ENCODE results near the gene COL5A1.
A peak's percentile ranks its signal among the peaks of the same experiment; 100 is the strongest.
"Not testable (repeated sequence)": the region's sequence is repeated elsewhere in the genome, so short reads cannot be mapped to it uniquely, and the experiment has no call there.

The COL5A1 gene

DNA sequence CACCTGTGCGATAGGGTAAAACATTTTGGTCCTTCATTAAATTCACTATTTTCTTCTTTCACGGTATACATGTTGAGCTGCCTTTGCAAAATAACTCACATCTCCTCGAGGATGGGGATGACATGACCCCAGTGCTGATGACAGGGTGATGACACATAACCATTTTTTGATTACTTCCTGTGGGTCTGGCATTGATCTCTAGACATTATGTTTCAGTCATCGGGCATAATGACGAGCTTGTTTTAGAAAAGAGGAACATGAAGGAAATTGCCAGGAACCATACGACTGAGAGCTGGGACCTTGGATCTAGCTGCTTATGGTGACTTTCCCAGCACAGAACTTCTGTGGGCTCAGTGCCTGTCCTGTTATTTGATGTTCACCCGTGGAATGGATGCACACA lies 25.2 kb downstream of the COL5A1 start:
- peak overlapping the region; percentile 41 for H3K4me3 ChIP-seq (ENCODE audit: low read length)
- H3K4me1 ChIP-seq (ENCODE audit: control insufficient read depth, insufficient read depth, low read length): peaks cover 79% of the 10 kb centered on the region
- no peaks in the 10 kb centered on the region for H3K27me3 ChIP-seq (ENCODE audit: control insufficient read depth, insufficient read depth, low read length)
- no peaks in the 10 kb centered on the region for H3K9me3 ChIP-seq (replicated peaks; ENCODE audit: low read length)
- H3K36me3 ChIP-seq (ENCODE audit: insufficient read depth, low read length): peaks cover 34% of the 10 kb centered on the region
- H3K4me2 ChIP-seq (ENCODE audit: low read length): peak overlapping the region; percentile 54
- peak overlapping the region; percentile 39 for H3K9ac ChIP-seq (ENCODE audit: low read depth, low read length)

- peaks cover 77% of the 10 kb centered on the region for H3K4me1 ChIP-seq (ENCODE audit: control insufficient read depth, insufficient read depth, low read length)
- not testable (repeated sequence) for H3K9me3 ChIP-seq (replicated peaks; ENCODE audit: low read length); H3K27me3 ChIP-seq (ENCODE audit: control insufficient read depth, insufficient read depth, low read length); H3K4me3 ChIP-seq (ENCODE audit: low read length)
- H3K36me3 ChIP-seq (ENCODE audit: insufficient read depth, low read length): peaks cover 31% of the 10 kb centered on the region
- peak overlapping the region; percentile 51 for H3K4me2 ChIP-seq (ENCODE audit: low read length)
- peak overlapping the region; percentile 51 for H3K9ac ChIP-seq (ENCODE audit: low read depth, low read length)
These were observed 27.4 kb downstream of the COL5A1 start for GRCh38 chr9:134668977-134669376.

DNA sequence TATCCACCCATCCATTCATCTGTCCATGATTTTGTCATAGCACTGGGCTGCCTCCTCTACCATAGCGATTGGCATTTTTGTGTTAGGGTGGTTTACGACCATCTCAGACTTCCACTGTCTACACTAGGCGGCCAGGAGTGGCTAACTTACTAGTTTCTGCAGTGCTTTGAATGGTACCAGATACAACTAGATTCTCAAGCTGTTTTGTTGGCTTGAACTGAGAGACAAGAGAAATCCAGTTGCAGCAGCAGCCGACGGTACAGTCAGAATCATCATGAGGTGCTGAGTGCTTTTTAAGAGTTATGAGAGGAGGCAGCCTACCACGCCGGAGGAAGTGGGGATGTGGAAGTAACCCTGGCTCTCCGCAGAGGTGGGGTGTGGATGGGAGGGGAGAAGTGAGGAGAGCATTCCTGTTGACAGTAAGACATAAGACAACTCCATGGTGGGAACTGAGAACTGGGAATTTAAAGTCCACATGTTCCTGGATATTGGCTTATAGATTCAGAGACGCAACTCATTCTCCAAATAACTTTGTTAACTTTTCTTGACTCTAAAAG lies 27.9 kb downstream of the COL5A1 start:
- peak overlapping the region; percentile 51 for H3K4me2 ChIP-seq (ENCODE audit: low read length)
- H3K36me3 ChIP-seq (ENCODE audit: insufficient read depth, low read length): peaks cover 26% of the 10 kb centered on the region
- H3K27me3 ChIP-seq (ENCODE audit: control insufficient read depth, insufficient read depth, low read length): no peaks in the 10 kb centered on the region
- H3K4me3 ChIP-seq (ENCODE audit: low read length): peak overlapping the region; percentile 13
- no peaks in the 10 kb centered on the region for H3K9me3 ChIP-seq (replicated peaks; ENCODE audit: low read length)
- peak overlapping the region; percentile 51 for H3K9ac ChIP-seq (ENCODE audit: low read depth, low read length)
- H3K4me1 ChIP-seq (ENCODE audit: control insufficient read depth, insufficient read depth, low read length): peaks cover 82% of the 10 kb centered on the region

DNA sequence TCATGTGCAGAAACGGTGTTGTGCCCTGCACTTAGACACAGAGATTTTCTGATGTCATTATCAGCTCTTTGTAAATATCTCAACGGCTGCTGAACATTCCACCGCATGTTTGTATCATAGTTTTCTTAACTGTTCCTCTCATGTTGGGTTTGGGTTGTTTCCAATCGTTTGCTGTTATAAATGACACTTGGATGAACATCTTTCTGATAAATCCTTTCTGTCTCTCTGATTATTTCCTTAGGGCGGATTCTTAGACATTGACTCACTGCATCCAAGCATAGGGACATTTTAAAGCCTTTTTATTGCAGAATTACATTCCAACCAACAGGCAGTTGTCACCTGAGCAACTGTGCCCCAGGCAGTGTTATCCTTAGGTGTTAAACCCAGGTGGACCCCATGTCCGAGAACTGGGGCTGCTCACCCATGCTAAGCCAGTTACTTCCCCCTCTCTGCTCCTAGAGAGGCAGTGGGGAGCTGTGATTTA lies 28.5 kb downstream of the COL5A1 start:
- no peaks in the 10 kb centered on the region for H3K27me3 ChIP-seq (ENCODE audit: control insufficient read depth, insufficient read depth, low read length)
- H3K4me3 ChIP-seq (ENCODE audit: low read length): peak overlapping the region; percentile 53
- peak overlapping the region; percentile 78 for H3K4me2 ChIP-seq (ENCODE audit: low read length)
- peaks cover 24% of the 10 kb centered on the region for H3K36me3 ChIP-seq (ENCODE audit: insufficient read depth, low read length)
- no peaks in the 10 kb centered on the region for H3K9me3 ChIP-seq (replicated peaks; ENCODE audit: low read length)
- H3K9ac ChIP-seq (ENCODE audit: low read depth, low read length): peak overlapping the region; percentile 68
- peaks cover 82% of the 10 kb centered on the region for H3K4me1 ChIP-seq (ENCODE audit: control insufficient read depth, insufficient read depth, low read length)

GRCh38 chr9:134670851-134671281 lies 29.3 kb downstream of the COL5A1 start:
- H3K4me2 ChIP-seq (ENCODE audit: low read length): peak overlapping the region; percentile 78
- H3K4me1 ChIP-seq (ENCODE audit: control insufficient read depth, insufficient read depth, low read length): peaks cover 82% of the 10 kb centered on the region
- H3K4me3 ChIP-seq (ENCODE audit: low read length): peak overlapping the region; percentile 53
- peaks cover 20% of the 10 kb centered on the region for H3K36me3 ChIP-seq (ENCODE audit: insufficient read depth, low read length)
- no peaks in the 10 kb centered on the region for H3K27me3 ChIP-seq (ENCODE audit: control insufficient read depth, insufficient read depth, low read length)
- no peaks in the 10 kb centered on the region for H3K9me3 ChIP-seq (replicated peaks; ENCODE audit: low read length)
- peak overlapping the region; percentile 68 for H3K9ac ChIP-seq (ENCODE audit: low read depth, low read length)

DNA sequence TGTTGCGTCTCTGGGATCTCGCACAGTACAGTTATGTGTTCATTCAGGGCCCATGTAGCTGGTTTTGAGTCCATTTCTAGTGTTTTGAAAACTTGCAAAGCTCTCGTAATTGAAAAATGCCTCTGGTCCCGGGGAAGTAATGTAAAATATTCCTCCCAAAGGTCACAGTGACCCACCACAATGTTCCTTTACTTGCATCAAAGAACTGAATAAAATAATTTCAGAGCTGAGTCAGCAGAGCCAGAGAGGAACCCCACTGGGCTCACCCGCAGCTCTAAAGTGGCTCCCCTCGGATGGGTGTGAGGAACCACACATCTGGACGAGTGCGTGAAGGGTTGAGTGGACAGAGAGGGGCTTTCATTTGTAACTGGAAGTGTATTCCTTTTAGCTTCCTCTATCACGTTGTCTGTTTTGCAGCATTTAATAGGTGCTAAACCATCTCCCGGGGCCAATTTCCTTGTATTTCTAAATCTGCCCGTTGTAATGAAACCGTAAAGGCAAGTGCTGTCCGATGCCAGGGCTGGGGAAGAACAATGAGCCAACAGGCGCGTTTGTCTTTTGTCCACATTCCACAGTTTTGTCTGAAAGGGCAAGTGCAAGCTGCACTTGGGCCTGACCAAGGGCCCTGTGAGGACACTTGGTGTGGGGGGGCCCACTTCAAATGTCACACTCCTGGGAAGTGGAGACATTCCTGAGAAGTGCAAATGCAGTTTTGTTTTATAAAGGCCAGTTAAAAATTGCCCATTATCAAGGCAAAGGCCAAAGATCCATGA lies 29.9 kb downstream of the COL5A1 start:
- H3K9ac ChIP-seq (ENCODE audit: low read depth, low read length): peak overlapping the region; percentile 68
- H3K4me1 ChIP-seq (ENCODE audit: control insufficient read depth, insufficient read depth, low read length): peaks cover 82% of the 10 kb centered on the region
- H3K9me3 ChIP-seq (replicated peaks; ENCODE audit: low read length): no peaks in the 10 kb centered on the region
- H3K4me3 ChIP-seq (ENCODE audit: low read length): peak overlapping the region; percentile 53
- H3K36me3 ChIP-seq (ENCODE audit: insufficient read depth, low read length): peaks cover 20% of the 10 kb centered on the region
- H3K27me3 ChIP-seq (ENCODE audit: control insufficient read depth, insufficient read depth, low read length): no peaks in the 10 kb centered on the region
- peak overlapping the region; percentile 78 for H3K4me2 ChIP-seq (ENCODE audit: low read length)

- Histone ChIP-seq H3K4me2 (ENCODE audit: low read length) (peak overlapping the region; percentile 5), H3K27me3 (ENCODE audit: control insufficient read depth, insufficient read depth, low read length) (no peaks in the 10 kb centered on the region), H3K9me3 (replicated peaks; ENCODE audit: low read length) (no peaks in the 10 kb centered on the region), H3K9ac (ENCODE audit: low read depth, low read length) (no peak overlapping the region), H3K4me1 (ENCODE audit: control insufficient read depth, insufficient read depth, low read length) (peaks cover 70% of the 10 kb centered on the region), H3K36me3 (ENCODE audit: insufficient read depth, low read length) (peaks cover 12% of the 10 kb centered on the region), H3K4me3 (ENCODE audit: low read length) (no peak overlapping the region)
These were observed 34.8 kb downstream of the COL5A1 start for GRCh38 chr9:134676361-134676760.

DNA sequence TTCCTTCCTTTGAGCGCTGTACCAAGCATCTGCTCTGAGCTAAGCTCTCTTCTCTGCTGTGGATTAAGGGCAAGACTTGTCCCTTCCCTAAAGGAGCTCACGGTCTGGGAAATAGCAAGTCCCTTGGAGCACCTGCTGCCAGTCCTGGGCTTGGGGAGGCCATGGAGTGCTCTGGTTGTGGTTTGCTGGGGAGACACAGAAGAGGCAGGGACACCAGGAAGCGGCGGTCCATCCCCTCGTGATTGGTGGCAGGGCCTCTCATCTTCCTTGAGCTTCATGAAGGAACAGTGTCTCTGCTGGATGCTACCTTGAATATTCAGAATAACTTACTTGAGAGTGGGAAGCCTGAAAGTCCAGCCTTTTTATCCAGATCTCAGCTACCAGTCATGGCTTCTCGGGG lies 35.3 kb downstream of the COL5A1 start:
- Histone ChIP-seq H3K4me1 (ENCODE audit: control insufficient read depth, insufficient read depth, low read length) (peaks cover 70% of the 10 kb centered on the region), H3K9ac (ENCODE audit: low read depth, low read length) (no peak overlapping the region), H3K36me3 (ENCODE audit: insufficient read depth, low read length) (peaks cover 12% of the 10 kb centered on the region), H3K27me3 (ENCODE audit: control insufficient read depth, insufficient read depth, low read length) (no peaks in the 10 kb centered on the region), H3K4me2 (ENCODE audit: low read length) (no peak overlapping the region), H3K4me3 (ENCODE audit: low read length) (no peak overlapping the region), H3K9me3 (replicated peaks; ENCODE audit: low read length) (no peaks in the 10 kb centered on the region)

GRCh38 chr9:134677743-134678142 lies 36.1 kb downstream of the COL5A1 start:
- no peak overlapping the region for H3K4me2 ChIP-seq (ENCODE audit: low read length)
- no peaks in the 10 kb centered on the region for H3K9me3 ChIP-seq (replicated peaks; ENCODE audit: low read length)
- H3K36me3 ChIP-seq (ENCODE audit: insufficient read depth, low read length): peaks cover 12% of the 10 kb centered on the region
- no peaks in the 10 kb centered on the region for H3K27me3 ChIP-seq (ENCODE audit: control insufficient read depth, insufficient read depth, low read length)
- no peak overlapping the region for H3K9ac ChIP-seq (ENCODE audit: low read depth, low read length)
- H3K4me3 ChIP-seq (ENCODE audit: low read length): no peak overlapping the region
- peaks cover 68% of the 10 kb centered on the region for H3K4me1 ChIP-seq (ENCODE audit: control insufficient read depth, insufficient read depth, low read length)

GRCh38 chr9:134678206-134678605 lies 36.6 kb downstream of the COL5A1 start:
- peaks cover 12% of the 10 kb centered on the region for H3K36me3 ChIP-seq (ENCODE audit: insufficient read depth, low read length)
- no peaks in the 10 kb centered on the region for H3K27me3 ChIP-seq (ENCODE audit: control insufficient read depth, insufficient read depth, low read length)
- H3K9me3 ChIP-seq (replicated peaks; ENCODE audit: low read length): no peaks in the 10 kb centered on the region
- H3K4me1 ChIP-seq (ENCODE audit: control insufficient read depth, insufficient read depth, low read length): peaks cover 65% of the 10 kb centered on the region
- H3K9ac ChIP-seq (ENCODE audit: low read depth, low read length): no peak overlapping the region
- H3K4me3 ChIP-seq (ENCODE audit: low read length): no peak overlapping the region
- no peak overlapping the region for H3K4me2 ChIP-seq (ENCODE audit: low read length)

- H3K4me1 ChIP-seq (ENCODE audit: control insufficient read depth, insufficient read depth, low read length): peaks cover 64% of the 10 kb centered on the region
- H3K27me3 ChIP-seq (ENCODE audit: control insufficient read depth, insufficient read depth, low read length): no peaks in the 10 kb centered on the region
- H3K4me2 ChIP-seq (ENCODE audit: low read length): peak overlapping the region; percentile 34
- peaks cover 12% of the 10 kb centered on the region for H3K36me3 ChIP-seq (ENCODE audit: insufficient read depth, low read length)
- no peaks in the 10 kb centered on the region for H3K9me3 ChIP-seq (replicated peaks; ENCODE audit: low read length)
- H3K9ac ChIP-seq (ENCODE audit: low read depth, low read length): no peak overlapping the region
- H3K4me3 ChIP-seq (ENCODE audit: low read length): no peak overlapping the region
These were observed 37.3 kb downstream of the COL5A1 start for GRCh38 chr9:134678666-134679443.

Data from skeletal muscle satellite cell (primary cell).